ENCODE results near the gene PSMB8. TPM values are rescaled to one million over a fixed set of nuclear protein-coding genes. Genes with fewer than 3 reads are reported as not detected.

PSMB8 gene
- total RNA-seq, 2 donors from 2014 or later, result 15.4 to 29.2 TPM

- no peak for TF ChIP-seq CTCF (IDR thresholded peaks at IDR 0.05)
- Histone ChIP-seq H3K4me3 (no peak overlapping the region), H3K9me3 (no peaks in the 10 kb centered on the region), H3K27me3 (no peaks in the 10 kb centered on the region), H3K36me3 (no peaks in the 10 kb centered on the region), H3K4me1 (no peaks in the 10 kb centered on the region), H3K27ac (no peak overlapping the region)
- no peak for DNase-seq (ENCODE audit: low spot score)
Observed at GRCh38 chr6:32819729-32820128, 24.1 kb downstream of the PSMB8 start.

- no peak for TF ChIP-seq CTCF (IDR thresholded peaks at IDR 0.05)
- no peak overlapping the region for H3K4me3 ChIP-seq
- H3K36me3 ChIP-seq, result no peaks in the 10 kb centered on the region
- no peaks in the 10 kb centered on the region for H3K4me1 ChIP-seq
- DNase-seq (ENCODE audit: low spot score), result no peak
- no peaks in the 10 kb centered on the region for H3K27me3 ChIP-seq
- no peaks in the 10 kb centered on the region for H3K9me3 ChIP-seq
- H3K27ac ChIP-seq, result no peak overlapping the region
Observed at GRCh38 chr6:32818867-32819266, 25.0 kb downstream of the PSMB8 start.

GRCh38 chr6:32816746-32817204 lies 27.1 kb downstream of the PSMB8 start, which contains the start of gene HLA-DOB:
TSS of gene HLA-DOB (minus strand) at chr6:32817002. CDS start at chr6:32816951, 51 bp downstream.
- no peak for TF ChIP-seq CTCF (IDR thresholded peaks at IDR 0.05)
- Histone ChIP-seq H3K4me3 (no peak within 1 kb of the TSS), H3K9me3 (no peaks in the 10 kb centered on the region), H3K36me3 (no peaks in the 10 kb centered on the region), H3K27me3 (no peaks in the 10 kb centered on the region), H3K4me1 (no peaks in the 10 kb centered on the region), H3K27ac (no peak within 1 kb of the TSS)
- no peak for DNase-seq (ENCODE audit: low spot score)

GRCh38 chr6:32815996-32816395 lies 27.9 kb downstream of the PSMB8 start:
- DNase-seq (ENCODE audit: low spot score), result no peak
- Histone ChIP-seq H3K27me3 (no peaks in the 10 kb centered on the region), H3K27ac (no peak overlapping the region), H3K9me3 (no peaks in the 10 kb centered on the region), H3K4me1 (no peaks in the 10 kb centered on the region), H3K4me3 (no peak overlapping the region), H3K36me3 (no peaks in the 10 kb centered on the region)
- TF ChIP-seq CTCF (IDR thresholded peaks at IDR 0.05), result no peak

- Histone ChIP-seq H3K36me3 (no peaks in the 10 kb centered on the region), H3K27ac (no peak overlapping the region), H3K4me3 (no peak overlapping the region), H3K27me3 (no peaks in the 10 kb centered on the region), H3K4me1 (no peaks in the 10 kb centered on the region), H3K9me3 (no peaks in the 10 kb centered on the region)
- no peak for DNase-seq (ENCODE audit: low spot score)
- no peak for TF ChIP-seq CTCF (IDR thresholded peaks at IDR 0.05)
Observed at GRCh38 chr6:32815115-32815514, 28.7 kb downstream of the PSMB8 start.

GRCh38 chr6:32814145-32814544 lies 29.7 kb downstream of the PSMB8 start:
- no peak for TF ChIP-seq CTCF (IDR thresholded peaks at IDR 0.05)
- Histone ChIP-seq H3K27ac (no peak overlapping the region), H3K27me3 (no peaks in the 10 kb centered on the region), H3K36me3 (no peaks in the 10 kb centered on the region), H3K4me3 (no peak overlapping the region), H3K9me3 (no peaks in the 10 kb centered on the region), H3K4me1 (no peaks in the 10 kb centered on the region)
- DNase-seq (ENCODE audit: low spot score), result no peak
